Ecto neural progenitor cell (in vitro differentiated cells): ENCODE results near the gene FMN2.

ENCODE experiments used
- DNase-seq: peaks from one replicate; pipeline ENCODE4 v3.0.0-alpha.2; 2018; ENCODE audit warnings: low spot score

FMN2 gene

GRCh38 chr1:240491796-240492195 lies 400.1 kb downstream of the FMN2 start:
- DNase-seq: no peak

DNA sequence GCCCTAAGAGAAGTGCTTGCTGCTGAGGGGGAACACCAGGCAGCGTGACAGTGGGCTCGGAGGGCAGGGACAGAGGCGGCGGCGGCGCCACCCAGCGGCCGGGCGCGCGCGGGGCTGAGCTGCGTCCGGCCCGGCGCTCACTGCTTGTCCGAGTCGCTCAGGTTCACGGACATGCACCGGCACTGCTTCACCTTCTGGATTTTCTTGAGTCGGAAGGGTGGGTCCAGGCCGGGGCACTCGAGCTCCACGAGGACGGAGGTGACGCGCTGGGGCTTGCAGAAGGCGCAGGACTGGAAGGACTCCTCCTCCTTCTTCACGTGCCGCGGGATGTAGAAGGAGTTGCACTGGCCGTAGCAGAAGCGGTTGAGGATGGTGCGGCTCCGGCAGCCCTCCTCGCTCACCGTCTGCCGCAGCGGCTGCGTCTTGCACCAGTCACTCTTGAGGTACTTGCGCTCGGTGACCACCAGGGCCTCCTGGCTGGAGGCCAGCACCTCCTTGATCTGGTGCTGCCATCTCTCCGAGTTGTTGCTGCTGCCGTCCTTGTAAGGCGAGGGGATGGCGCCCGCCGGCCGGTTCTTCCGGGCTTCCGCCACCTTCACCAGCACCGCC lies 401.3 kb downstream of the FMN2 start:
- peak; percentile 79 for DNase-seq

- DNase-seq: no peak
Observed at GRCh38 chr1:240495601-240496000, 403.9 kb downstream of the FMN2 start.

GRCh38 chr1:240496356-240496755 lies 404.7 kb downstream of the FMN2 start:
- DNase-seq: no peak

- DNase-seq: no peak
Observed at GRCh38 chr1:240496941-240497340, 405.3 kb downstream of the FMN2 start.

- no peak for DNase-seq
Observed at GRCh38 chr1:240497908-240498307, 406.2 kb downstream of the FMN2 start.

DNA sequence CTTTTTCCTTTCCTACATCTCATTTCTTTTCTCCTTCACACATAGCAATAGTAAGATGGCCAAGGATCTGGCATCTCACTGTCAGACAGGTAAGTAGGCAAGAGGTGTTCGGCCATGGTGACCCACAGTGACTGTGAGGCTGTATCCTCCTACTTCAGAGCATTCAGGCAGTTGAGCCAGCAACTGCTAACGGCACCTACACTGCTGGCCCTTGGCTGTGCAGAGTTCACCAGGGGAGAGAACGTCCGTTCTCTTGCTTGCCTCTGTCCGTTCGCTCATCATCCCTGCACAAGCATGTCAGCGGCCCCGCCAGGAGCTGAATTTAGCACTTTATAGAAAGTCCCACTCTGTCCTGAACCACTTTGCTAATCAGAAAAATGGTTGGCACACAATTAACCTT lies 406.7 kb downstream of the FMN2 start:
- DNase-seq: peak; percentile 46

DNA sequence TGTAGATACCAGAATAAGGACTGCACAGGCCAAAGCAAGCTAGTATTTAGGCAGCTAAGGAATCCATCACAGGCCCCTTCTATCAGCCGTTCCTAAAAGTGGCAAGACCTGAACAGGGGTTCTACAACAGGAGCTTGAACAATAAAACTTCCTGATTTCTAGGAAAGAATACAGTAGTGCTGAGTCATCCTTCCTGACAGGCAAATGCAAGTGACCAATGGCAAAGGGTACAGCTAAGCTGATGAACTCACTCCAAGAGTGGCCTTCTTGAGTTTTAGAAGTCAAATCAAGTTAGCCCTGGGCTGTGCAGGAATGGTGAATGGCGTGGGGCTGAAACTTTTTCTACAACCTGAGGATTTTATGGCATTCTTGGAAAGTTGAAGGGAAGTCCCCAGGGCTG lies 407.3 kb downstream of the FMN2 start:
- no peak for DNase-seq

DNA sequence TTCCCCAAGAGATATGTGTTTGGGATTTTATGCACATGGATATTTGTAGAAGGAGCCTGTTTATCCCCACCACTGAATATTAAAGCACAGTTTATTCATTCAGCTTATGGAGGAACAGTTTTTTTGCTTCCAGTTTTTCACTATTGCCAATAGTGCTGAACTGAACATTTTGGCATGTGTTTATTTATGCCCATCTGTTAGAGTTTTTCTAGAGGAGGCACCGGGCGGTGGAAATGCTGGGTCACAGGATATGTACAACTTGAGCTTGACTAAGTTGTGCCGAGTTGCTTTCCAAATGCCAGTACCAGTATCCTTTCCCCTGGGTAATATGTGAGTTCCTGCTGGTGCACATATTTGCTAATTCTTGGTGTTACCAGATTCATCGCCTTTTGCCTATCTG lies 409.0 kb downstream of the FMN2 start:
- no peak for DNase-seq

GRCh38 chr1:240501115-240501514 lies 409.4 kb downstream of the FMN2 start:
- DNase-seq: no peak

GRCh38 chr1:240503036-240503435 lies 411.4 kb downstream of the FMN2 start:
- no peak for DNase-seq

DNA sequence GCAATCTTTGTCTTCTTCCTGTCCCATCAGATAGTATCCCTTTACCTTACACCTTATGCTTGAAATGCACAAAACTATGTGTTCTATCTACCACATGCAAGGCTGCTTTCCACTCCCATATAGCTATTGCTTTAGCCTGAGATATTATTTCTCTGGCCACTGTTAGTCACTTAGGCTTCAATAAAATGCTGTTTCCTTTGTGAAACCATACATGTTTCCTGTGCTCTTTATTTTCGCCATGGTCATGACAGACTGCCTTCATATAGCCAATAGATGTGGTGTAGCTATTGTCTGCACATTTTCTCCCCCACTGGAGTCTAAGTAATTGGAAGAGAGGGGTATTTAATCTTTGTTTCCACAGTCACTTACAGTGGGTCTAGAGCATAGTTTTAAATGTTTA lies 411.9 kb downstream of the FMN2 start:
- DNase-seq: no peak

GRCh38 chr1:240506176-240506575 lies 414.5 kb downstream of the FMN2 start:
- DNase-seq: no peak

DNA sequence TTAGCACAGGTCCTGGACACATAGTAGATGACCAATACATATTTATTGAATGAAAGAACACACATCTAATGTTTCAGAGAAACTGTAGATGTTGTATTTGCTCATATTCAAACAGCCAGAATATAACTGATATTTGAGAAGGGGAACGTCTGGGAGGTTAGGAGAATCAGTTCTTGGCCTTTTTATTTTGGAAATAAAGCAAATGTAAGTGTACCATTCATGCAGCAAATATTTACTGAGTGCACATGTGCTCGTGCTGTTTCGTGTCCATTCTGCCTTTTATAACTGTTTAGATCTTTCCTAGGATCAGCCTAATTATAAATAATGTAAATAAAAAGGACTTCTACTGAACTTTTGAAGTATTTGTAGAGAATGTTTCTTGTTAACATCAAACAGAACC lies 416.5 kb downstream of the FMN2 start:
- DNase-seq: no peak

DNA sequence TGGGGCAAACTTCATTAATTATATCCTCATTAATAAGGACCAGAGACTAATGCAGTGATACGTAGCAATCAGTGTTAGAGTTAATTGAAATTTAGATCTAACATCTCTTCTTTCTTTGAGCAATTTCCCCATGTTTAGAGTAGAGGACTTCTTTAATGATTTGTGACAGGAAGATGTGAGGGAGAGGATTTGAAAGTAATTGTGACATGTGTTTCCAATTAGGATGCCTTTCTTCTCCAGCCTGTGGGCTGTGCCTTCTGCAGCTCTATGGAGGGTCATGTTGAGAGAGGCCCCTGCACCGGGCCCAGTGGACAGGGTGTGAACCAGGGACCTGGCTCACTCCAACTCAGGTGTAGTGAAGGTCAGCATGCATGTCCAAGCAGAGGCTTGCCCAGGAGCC lies 417.3 kb downstream of the FMN2 start:
- DNase-seq: no peak

DNA sequence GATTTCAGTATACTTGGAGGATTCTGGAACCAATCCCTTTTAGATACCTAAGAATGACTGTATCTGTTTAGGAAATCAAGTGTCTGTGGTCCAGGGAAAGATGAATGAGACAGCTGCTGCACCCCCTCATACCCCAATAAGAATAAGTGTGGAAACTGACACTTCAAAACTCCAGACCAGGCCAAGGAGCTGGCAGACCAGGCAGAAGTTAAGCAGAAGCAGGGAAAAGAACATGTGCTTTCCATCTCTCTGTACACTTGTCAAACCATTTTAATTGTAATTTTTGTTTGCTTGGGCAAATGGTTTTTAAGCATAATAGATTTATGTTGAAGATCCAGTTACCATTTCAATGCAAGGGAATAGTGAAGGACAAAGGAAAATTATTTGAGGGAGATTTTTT lies 420.1 kb downstream of the FMN2 start:
- no peak for DNase-seq

DNA sequence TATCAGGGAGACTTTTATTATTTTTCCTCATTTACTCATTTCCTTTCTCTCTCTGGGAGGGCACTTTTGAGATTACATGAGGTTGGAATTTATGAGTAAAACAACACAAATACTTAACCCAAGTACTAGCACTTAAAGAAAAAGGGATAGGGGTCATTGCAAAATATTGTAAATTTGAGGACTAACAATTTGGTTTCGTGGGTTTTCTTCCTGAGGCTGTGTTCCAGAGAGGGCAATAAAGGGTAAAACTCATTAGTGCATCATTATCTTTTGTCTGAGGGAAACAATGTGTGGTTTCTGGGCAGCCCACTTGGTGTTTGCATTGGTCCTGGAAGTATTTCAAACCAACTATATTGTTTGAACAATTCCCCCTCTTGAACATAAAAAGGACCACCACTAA lies 423.8 kb downstream of the FMN2 start:
- no peak for DNase-seq

GRCh38 chr1:240516069-240516468 lies 424.4 kb downstream of the FMN2 start:
- no peak for DNase-seq

- no peak for DNase-seq
Observed at GRCh38 chr1:240517891-240518290, 426.2 kb downstream of the FMN2 start.

DNA sequence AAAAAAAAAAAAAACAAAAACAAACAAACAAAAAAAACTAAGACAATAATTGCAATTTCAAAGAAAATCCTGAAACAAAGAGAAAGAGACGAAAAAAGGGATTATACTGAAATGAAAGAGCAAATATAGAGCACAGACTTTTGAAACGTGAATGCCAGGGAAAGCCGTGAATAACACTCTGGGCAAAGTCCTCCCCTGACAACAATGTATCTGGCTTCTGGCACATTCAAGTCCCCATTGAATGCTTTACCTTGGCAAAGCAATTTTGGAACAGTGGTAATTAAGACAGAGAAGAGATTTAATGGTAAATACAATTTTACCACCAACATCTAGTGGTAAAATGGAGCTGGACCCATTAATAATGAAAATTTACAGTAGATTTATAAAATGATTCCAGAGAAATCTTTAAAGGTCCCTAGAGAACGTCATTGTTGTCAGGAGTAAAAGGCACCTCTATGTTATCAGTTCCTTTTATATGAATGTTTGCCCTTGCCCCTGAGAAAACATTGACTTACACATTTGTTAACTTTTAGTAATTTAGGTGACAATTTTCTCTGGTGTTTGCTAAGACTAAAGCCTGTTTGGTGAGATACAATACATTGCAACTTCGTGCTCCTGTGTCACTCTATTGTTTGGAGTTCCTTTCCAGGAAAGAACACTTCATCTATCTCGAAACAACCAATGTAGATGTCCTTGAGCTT lies 430.6 kb downstream of the FMN2 start:
- no peak for DNase-seq

DNA sequence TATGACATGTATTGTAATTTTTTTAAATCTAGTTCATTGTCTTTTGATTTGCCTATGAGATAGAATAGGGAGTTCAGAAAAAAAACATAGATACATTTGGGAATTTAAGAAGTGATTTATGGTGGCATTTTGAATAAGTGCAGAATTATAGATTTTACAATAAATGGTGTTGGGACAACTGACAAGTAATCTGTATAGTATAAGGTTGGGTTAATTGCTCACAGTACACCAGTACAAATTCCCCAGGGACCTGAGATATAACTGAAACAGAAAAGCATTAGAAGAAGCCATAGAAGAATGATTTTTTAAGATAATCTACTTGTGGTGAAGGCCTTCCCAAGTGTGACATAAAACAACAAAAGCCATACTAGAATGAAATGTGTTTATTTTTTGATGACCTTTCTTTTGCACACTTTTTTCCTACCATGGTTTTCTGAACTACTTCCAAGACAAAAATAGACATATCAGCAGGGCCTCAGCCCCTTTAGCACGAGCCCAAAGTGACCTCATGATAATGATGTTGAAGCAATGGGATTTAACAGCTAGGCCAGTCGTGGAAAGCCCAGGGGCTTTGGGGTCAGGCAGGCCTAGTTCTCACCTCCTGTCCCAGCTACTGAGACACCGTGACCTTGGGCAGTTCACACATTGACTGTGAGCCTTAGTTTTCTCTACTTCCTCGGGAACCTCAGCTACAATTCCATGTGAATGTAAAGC lies 432.8 kb downstream of the FMN2 start:
- DNase-seq: no peak
